Measurements from ENCODE around the gene POLR1B. TPM values are rescaled to one million over a fixed set of nuclear protein-coding genes. Genes with fewer than 3 reads are reported as not detected.

POLR1B gene
- total RNA-seq, 1 experiment from 2014 or later, result 83.6 TPM

DNA sequence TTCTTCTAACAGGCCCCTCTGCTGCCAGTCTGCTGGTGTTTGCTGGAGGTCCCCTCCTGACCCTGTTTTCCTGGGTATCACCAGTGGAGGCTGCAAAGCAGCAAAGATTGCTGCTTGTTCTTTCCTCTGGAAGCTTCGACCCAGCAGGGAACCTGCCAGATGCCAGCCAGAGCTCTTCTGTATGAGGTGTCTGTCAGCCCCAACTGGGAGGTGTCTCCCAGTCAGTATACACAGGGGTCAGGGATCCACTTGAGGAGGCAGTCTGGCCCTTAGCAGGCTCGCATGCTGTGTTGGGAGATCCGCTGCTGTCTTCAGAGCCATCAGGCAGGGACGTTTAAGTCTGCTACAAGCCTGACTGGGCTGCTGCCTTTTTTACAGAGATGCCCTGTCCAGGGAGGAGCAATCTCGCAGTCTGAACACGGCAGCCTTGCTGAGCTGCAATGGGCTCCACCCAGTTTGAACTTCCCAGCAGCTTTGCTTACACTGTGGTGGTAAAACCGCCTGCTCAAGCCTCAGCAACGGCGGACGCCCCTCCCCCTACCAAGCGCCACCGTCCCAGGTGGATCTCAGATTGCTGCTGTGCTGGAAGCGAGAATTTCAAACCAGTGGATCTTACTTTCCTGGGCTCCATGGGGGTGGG, 72.1 kb downstream of the POLR1B start:
- Histone ChIP-seq H2BK12ac (ENCODE audit: insufficient read length, low read depth, low read length) (no peak overlapping the region), H3K27me3 (ENCODE audit: insufficient read depth, low read length) (no peaks in the 10 kb centered on the region), H3K23ac (ENCODE audit: insufficient read length, low read depth, low read length) (no peak overlapping the region), H3K79me1 (ENCODE audit: insufficient read depth, low read depth, low read length, poor library complexity, severe bottlenecking) (no peaks in the 10 kb centered on the region), H3K27ac (ENCODE audit: insufficient read length, low read depth, low read length) (no peak overlapping the region), H2BK120ac (ENCODE audit: low read depth, low read length, poor library complexity, severe bottlenecking) (no peak overlapping the region), H3K9ac (ENCODE audit: extremely low read depth, insufficient read length, low read length) (no peak overlapping the region), H4K91ac (ENCODE audit: insufficient read length, low read depth, low read length) (no peak overlapping the region), H2AFZ (ENCODE audit: low read length) (no peak overlapping the region), H3K14ac (ENCODE audit: insufficient read depth, low read length) (peak overlapping the region; percentile 83), H2BK5ac (ENCODE audit: insufficient read length, low read length) (no peak overlapping the region), H3K79me2 (ENCODE audit: insufficient read depth, low read length) (no peaks in the 10 kb centered on the region), H2BK20ac (ENCODE audit: low read depth, low read length, poor library complexity, severe bottlenecking) (no peak overlapping the region), H3K4me1 (ENCODE audit: insufficient read depth, low read length) (no peaks in the 10 kb centered on the region; the same call in 1 of the 2 replicates), H3K9me3 (ENCODE audit: control insufficient read depth, low read depth, low read length) (no peaks in the 10 kb centered on the region), H4K5ac (ENCODE audit: insufficient read length, low read depth, low read length) (no peak overlapping the region), H3K18ac (ENCODE audit: insufficient read length, low read depth, low read length) (peak overlapping the region; percentile 51), H3K4ac (ENCODE audit: low read depth, low read length) (no peak overlapping the region), H3T11ph (ENCODE audit: low read length) (no peak overlapping the region), H3K56ac (ENCODE audit: insufficient read length, low read depth, low read length) (no peak overlapping the region), H3K4me2 (ENCODE audit: insufficient read depth, insufficient read length, low read length) (peak overlapping the region; percentile 28), H4K8ac (replicated peaks; ENCODE audit: insufficient read length, low read depth, low read length) (no peak overlapping the region), H2AK5ac (ENCODE audit: insufficient read length, low read length) (no peak overlapping the region), H4K20me1 (ENCODE audit: control insufficient read depth, insufficient read depth, insufficient read length) (no peaks in the 10 kb centered on the region), H3K23me2 (ENCODE audit: insufficient read length, low read depth, low read length, poor library complexity, severe bottlenecking) (peaks cover 4% of the 10 kb centered on the region), H2BK15ac (ENCODE audit: low read depth, low read length) (no peak overlapping the region)
- peaks cover 18 to 22% of the 10 kb centered on the region in 2 experiments for H3K4me1 Mint-ChIP-seq
- DNase-seq, result peak; percentile 78
- H3K27me3 Mint-ChIP-seq (ENCODE audit: low read depth), result peaks cover 11% of the 10 kb centered on the region; the same call in 1 of the 2 replicates
- H3K9me3 Mint-ChIP-seq, result peaks cover 14% of the 10 kb centered on the region in 2 experiments; a peak in 3 of 5 replicates
- peak overlapping the region; percentile 31 to 45; a peak in 2 of 5 replicates for H3K4me3 Mint-ChIP-seq
- no peaks in the 10 kb centered on the region for H3K36me3 Mint-ChIP-seq (ENCODE audit: insufficient read depth in 1 of 3, low read depth in 3 of 3)
- H3K27ac Mint-ChIP-seq, result peak overlapping the region in 1 of 3 experiments; percentile 18; a peak in 1 of 7 replicates
- TF ChIP-seq, protein P1, sequence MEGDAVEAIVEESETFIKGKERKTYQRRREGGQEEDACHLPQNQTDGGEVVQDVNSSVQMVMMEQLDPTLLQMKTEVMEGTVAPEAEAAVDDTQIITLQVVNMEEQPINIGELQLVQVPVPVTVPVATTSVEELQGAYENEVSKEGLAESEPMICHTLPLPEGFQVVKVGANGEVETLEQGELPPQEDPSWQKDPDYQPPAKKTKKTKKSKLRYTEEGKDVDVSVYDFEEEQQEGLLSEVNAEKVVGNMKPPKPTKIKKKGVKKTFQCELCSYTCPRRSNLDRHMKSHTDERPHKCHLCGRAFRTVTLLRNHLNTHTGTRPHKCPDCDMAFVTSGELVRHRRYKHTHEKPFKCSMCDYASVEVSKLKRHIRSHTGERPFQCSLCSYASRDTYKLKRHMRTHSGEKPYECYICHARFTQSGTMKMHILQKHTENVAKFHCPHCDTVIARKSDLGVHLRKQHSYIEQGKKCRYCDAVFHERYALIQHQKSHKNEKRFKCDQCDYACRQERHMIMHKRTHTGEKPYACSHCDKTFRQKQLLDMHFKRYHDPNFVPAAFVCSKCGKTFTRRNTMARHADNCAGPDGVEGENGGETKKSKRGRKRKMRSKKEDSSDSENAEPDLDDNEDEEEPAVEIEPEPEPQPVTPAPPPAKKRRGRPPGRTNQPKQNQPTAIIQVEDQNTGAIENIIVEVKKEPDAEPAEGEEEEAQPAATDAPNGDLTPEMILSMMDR (conservative IDR thresholded peaks at IDR 0.05), result no peak
- no CpG with 5 or more reads among the region's 13 CpGs for WGBS (ENCODE audit: extremely low coverage, insufficient read length, low lambda C conversion rate)

Measured in H9 (cell line).